OCI-LY7 (cell line): ENCODE results near the gene PPM1L.

ENCODE experiments used
- EZH2phosphoT487 ChIP-seq: fragments of 200-600 bp; sonication (generic); IDR thresholded peaks from 2 replicates; pipeline ENCODE4 v1.6.1; 2018; ENCODE audit warnings: low read depth, borderline replicate concordance, mild to moderate bottlenecking, mixed run types, antibody characterized with exemption, low read length, moderate library complexity, mixed read lengths
- TF ChIP-seq, protein P1 (sequence below): fragments of 200-600 bp; sonication (generic); conservative IDR thresholded peaks from 2 replicates; pipeline ENCODE4 v1.5.1; 2014; ENCODE audit warnings: mild to moderate bottlenecking, antibody characterized with exemption, low read length, moderate library complexity, mixed read lengths

DNA sequence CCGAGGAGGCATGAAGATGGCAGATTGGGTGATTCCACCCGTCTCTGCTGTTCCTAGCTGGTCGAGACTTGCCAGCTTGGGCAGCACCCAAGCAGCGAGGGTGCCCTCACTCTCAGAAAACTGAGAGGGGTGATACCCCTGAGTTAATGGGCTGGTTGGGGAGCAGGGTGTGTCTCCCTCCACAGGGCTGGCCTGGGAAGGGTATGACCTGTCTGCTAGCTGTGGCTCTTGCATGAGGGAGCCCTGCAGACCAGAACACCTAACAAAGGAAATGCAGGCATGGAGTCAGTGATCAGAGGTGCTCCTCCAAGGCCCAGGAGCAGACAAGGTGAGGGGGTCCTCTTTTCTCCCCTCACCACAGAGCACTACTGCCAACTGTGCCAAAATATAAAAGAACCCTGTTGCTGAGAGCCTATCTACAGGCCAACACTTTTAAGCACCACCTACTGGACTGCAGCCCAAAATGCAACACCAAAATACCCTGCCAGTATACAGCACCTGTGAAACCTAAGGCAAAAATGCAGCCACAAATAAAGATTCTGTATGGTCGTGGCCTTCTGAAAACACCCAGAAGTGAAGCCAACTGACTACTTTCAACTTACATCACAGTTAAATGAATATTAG lies 35.8 kb upstream of the PPM1L start:
- TF ChIP-seq, protein P1, sequence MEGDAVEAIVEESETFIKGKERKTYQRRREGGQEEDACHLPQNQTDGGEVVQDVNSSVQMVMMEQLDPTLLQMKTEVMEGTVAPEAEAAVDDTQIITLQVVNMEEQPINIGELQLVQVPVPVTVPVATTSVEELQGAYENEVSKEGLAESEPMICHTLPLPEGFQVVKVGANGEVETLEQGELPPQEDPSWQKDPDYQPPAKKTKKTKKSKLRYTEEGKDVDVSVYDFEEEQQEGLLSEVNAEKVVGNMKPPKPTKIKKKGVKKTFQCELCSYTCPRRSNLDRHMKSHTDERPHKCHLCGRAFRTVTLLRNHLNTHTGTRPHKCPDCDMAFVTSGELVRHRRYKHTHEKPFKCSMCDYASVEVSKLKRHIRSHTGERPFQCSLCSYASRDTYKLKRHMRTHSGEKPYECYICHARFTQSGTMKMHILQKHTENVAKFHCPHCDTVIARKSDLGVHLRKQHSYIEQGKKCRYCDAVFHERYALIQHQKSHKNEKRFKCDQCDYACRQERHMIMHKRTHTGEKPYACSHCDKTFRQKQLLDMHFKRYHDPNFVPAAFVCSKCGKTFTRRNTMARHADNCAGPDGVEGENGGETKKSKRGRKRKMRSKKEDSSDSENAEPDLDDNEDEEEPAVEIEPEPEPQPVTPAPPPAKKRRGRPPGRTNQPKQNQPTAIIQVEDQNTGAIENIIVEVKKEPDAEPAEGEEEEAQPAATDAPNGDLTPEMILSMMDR, result peak; percentile 51
- no peak for TF ChIP-seq EZH2phosphoT487
